ENCODE data around the gene ORC1.
"Not testable (repeated sequence)": the region's sequence is repeated elsewhere in the genome, so short reads cannot be mapped to it uniquely, and the experiment has no call there.

ORC1 gene

DNA sequence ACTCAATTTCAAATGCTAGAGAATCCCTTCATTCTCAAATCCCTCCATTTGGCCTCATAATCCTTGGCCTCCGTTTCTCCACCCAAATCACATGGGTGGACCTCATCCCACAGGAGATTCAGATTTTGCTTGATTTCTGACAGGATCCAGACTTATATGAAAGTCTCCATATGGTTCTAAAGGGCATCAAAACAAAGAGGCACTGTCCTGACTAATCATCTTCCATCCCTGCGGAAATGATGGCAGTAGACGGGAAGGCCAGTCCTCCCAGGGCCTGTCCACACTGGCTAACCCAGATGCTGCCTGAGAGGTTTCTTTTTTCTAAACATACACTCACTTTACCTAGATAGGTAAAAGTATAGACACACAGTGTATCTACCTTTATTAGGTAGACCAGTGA is 18.8 kb downstream of the ORC1 start:
- DNase-seq = no peak

DNA sequence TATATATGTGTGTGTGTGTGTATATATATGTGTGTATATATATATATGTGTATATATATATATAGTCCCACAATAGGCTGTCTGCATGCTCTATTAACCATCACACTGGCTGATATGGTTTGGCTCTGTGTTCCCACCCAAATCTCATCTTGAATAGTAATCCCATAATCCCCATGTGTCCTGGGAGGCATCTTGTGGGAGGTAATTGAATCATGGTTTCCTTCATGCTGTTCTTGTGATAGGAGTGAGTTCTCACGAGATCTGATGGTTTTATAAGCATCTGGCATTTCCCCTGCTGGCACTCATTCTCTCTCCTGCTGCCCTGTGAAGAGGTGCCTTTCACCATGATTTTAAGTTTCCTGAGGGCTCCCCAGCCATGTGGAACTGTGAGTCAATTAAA is 34.4 kb downstream of the ORC1 start:
- not testable (repeated sequence) for DNase-seq

- peak; percentile 71 for DNase-seq
These were observed 35.6 kb downstream of the ORC1 start for GRCh38 chr1:52368383-52369172.

DNA sequence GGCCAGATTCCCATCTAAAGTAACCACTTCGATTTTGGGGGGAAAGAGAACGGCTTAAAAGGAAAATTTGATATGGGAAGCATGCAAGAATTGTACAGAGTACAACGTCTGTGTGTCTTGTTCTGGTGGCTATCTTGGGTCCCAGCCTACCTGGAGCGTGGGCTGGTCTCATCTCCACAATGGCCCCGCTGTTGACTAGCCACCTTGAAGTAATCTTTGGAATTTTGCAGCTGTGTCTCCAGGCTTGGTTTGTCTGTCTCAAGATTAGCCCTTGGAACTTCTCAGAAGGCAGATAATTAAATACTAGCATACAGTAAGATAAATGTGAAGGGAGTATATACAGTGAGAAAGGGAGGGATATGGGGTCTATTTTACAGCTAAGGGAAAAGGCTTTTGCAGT is 37.0 kb downstream of the ORC1 start:
- DNase-seq = no peak

GRCh38 chr1:52366517-52366827 is 37.8 kb downstream of the ORC1 start:
- no peak for DNase-seq

- DNase-seq = peak; percentile 100
These were observed 38.3 kb downstream of the ORC1 start, which contains the start of gene CC2D1B for GRCh38 chr1:52365746-52366516. TSS of gene CC2D1B (minus strand) at chr1:52366205. CDS start at chr1:52364620, 1,585 bp downstream.

- peak; percentile 38 for DNase-seq
These were observed 39.0 kb downstream of the ORC1 start for GRCh38 chr1:52365071-52365745.

GRCh38 chr1:52364235-52364839 is 39.9 kb downstream of the ORC1 start:
- DNase-seq = peak; percentile 40

DNA sequence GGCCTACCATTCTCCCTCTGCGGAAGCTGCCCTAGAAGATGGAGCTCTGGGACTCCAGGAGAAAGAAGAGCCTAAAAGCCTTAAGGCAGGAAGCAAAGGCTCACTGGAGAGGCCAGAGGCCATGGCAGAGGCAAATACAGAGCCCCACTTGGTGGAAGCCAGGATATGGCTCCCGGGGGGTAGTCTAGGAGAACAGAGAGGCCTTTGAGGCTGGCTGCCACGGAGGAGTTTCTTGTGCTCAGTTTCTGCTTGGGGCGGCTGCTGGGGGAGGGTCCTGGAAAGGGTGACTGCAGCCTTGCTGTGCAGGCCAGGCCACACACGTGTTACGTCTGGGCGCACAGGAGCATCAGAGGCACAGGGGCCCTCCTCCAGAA is 43.6 kb downstream of the ORC1 start:
- no peak for DNase-seq

- DNase-seq = no peak
These were observed 44.3 kb downstream of the ORC1 start for GRCh38 chr1:52359676-52360594.

GRCh38 chr1:52358851-52359497 is 45.2 kb downstream of the ORC1 start:
- DNase-seq = no peak

GRCh38 chr1:52357397-52357796 is 46.8 kb downstream of the ORC1 start:
- no peak for DNase-seq

DNA sequence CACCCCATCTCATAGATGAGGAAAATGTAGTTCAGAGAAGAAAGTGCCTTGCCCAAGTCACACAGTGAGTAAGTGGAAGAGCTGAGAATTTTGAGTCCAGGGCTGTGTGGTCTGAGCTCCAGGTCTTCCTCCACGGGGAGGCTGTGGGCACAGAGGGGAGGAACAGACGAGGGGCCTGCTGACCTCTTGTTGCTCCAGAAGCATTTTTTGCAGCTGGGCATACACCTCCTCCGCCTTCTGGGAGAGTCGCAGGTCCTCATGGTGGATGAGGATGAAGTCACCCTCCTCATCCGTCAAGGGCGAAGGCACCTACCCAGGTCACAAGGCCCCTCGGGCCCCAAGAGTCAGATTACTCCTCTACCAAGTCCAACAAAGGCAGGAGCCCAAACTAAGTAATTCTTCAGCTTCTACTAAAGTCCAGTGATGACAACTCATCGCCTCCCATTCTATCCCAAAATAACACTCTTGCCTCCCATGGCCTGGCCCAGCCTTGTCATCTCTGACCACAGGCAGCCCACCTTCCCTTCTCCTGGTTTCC is 47.3 kb downstream of the ORC1 start:
- no peak for DNase-seq

GRCh38 chr1:52355847-52356505 is 48.2 kb downstream of the ORC1 start:
- DNase-seq = no peak

- DNase-seq = no peak
These were observed 48.8 kb downstream of the ORC1 start for GRCh38 chr1:52355436-52355835.

DNA sequence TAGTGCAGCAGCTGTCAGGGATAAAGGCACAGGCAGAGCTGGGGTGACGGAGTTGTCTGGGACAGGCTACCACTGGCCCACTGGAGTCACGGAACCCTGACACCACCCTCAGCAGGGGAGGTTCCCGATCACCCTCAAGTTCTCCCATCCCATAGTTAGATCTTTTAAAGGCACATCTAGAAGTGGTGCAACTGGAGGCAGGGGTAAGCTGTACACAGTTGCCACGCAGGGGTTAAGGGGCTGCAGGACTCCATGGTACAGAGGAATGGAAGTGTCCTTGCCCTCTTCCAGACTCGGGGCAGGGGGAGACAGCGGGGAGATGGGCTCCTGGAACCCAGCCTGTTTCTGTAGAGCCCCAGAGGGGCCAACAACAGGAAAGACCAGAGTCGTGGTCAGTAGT is 51.5 kb downstream of the ORC1 start:
- DNase-seq = no peak

DNA sequence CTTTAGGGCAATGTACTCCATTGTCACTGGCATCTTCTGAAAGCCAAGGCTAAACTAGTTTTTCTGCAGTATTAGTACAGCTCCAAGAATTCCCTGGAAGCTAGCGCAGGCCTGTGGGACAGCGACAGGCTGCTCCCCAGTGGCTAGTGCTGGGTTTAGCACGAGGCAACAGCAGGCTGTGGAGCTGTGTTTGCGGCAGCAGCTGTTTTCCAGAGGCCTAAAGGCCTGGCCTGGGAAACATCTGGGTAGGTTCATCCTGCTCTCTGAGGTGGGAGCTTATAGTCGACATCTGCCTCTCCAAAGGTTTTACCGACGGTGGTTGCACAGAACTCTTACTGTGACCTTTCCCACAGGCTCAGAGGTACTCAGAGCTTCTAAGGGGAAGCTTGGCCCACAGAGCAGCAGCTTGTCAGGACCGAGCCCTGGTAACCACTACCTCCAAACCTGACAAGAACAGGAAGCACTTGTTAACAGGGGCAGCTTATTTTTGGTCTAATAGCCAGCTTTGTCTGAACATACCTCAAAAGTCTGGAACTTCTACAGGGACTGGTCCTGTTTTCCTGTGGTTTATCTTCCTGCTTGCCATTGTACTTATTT is 55.4 kb downstream of the ORC1 start:
- DNase-seq = no peak

- DNase-seq = no peak
These were observed 57.6 kb downstream of the ORC1 start for GRCh38 chr1:52346653-52347052.

DNA sequence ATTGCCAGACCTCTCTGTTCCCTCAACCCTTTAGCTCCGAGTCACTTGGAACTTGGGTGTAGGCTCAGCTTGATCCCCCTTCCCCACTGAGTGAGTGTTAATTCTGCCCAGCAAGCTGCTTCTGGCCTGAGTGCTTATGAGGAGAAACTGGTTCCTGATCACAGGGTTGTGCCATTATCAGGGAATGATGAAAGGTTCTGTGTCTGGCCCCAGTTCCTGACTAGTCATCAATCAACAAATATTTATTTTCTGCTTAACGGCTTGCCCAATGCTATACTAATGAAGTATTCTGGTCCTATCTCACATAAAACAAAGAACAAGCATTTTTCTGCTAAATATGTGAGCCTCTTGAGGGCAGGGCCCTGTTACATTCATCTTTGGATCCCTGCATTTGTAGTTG is 59.0 kb downstream of the ORC1 start:
- no peak for DNase-seq

DNA sequence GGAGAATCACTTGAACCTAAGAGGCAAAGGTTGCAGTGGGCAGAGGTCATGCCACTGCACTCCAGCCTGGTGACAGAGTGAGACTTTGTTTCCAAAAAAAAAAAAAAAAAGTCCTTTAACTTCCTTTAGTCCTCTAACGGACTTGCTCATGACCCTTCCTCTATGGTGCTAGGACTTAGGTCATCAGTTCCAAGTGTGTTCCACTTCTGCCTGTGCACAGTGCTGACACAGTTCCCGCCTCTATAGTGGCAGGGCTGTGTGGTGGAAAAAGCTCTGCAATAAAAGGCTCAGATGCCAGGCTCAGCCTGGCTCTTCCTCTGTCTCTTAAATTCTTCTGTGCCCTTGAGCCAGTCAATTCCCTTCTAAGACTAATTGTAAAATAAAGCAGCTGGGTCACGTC is 60.2 kb downstream of the ORC1 start:
- DNase-seq = no peak
